KMS-11 (cell line): ENCODE results near the gene C1RL.

Experiments used
- H2AFZ ChIP-seq: fragments of 200-600 bp; sonication (generic); 2 replicates; pipeline ENCODE4 v1.6.1; 2016; ENCODE audit warnings: antibody characterized with exemption, mixed run types, low read depth
- H3K27ac ChIP-seq: fragments of 200-600 bp; sonication (generic); 2 replicates; pipeline ENCODE4 v1.6.1; 2016; ENCODE audit warnings: mild to moderate bottlenecking, mixed run types
- H3K27me3 ChIP-seq: fragments of 200-600 bp; sonication (generic); 2 replicates; pipeline ENCODE4 v1.6.1; 2017; ENCODE audit warnings: mild to moderate bottlenecking, low read depth, mixed run types, moderate library complexity; ENCODE audit not compliant: insufficient read depth
- H3K36me3 ChIP-seq: fragments of 200-600 bp; sonication (generic); 2 replicates; pipeline ENCODE4 v1.6.1; 2017; ENCODE audit warnings: mild to moderate bottlenecking, mixed run types; ENCODE audit not compliant: insufficient read depth
- H3K4me1 ChIP-seq: fragments of 200-600 bp; sonication (generic); 2 replicates; pipeline ENCODE4 v1.6.1; 2016; ENCODE audit warnings: mild to moderate bottlenecking, low read depth, mixed run types; ENCODE audit not compliant: poor library complexity, severe bottlenecking
- H3K4me2 ChIP-seq: fragments of 200-600 bp; sonication (generic); 2 replicates; pipeline ENCODE4 v1.7.0; 2016; ENCODE audit warnings: mild to moderate bottlenecking, mixed run types
- H3K4me3 ChIP-seq: fragments of 200-600 bp; sonication (generic); IDR thresholded peaks from 2 replicates; pipeline ENCODE4 v1.6.1; 2017; ENCODE audit warnings: low read depth, low read length, mixed read lengths; ENCODE audit not compliant: insufficient read depth
- H3K79me2 ChIP-seq: fragments of 200-600 bp; sonication (generic); 2 replicates; pipeline ENCODE4 v1.6.1; 2016; ENCODE audit warnings: low read depth, mixed run types; ENCODE audit not compliant: insufficient read depth
- H3K9ac ChIP-seq: fragments of 200-600 bp; sonication (generic); 2 replicates; pipeline ENCODE4 v1.6.1; 2016; ENCODE audit warnings: mild to moderate bottlenecking, mixed run types
- H4K20me1 ChIP-seq: fragments of 200-600 bp; sonication (generic); 2 replicates; pipeline ENCODE4 v1.6.1; 2016; ENCODE audit warnings: mild to moderate bottlenecking, mixed run types; ENCODE audit not compliant: insufficient read depth
- TF ChIP-seq, protein P1 (sequence below): fragments of 200-600 bp; sonication (generic); conservative IDR thresholded peaks from 2 replicates; pipeline ENCODE4 v1.6.1; 2017; ENCODE audit warnings: low read depth, mild to moderate bottlenecking, antibody characterized with exemption, low read length, moderate library complexity, mixed read lengths

Gene C1RL

DNA sequence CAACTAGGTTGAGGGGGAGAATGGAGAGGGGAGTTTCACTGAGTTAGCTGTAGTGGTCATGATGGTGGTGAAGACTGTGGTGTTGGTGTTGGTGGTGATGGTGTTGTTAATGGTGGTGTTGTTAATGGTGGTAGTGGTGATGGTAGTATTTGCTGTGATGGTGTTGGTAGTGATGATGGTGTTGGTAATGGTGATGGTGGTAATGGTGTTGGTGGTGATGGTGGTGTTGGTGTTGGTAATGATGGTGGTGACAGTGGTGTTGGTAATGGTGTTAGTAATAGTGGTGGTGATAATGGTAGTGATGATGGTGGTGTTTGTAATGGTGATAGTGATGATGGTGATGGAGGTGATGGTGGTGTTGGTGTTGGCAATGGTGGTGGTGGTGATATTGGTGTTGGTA, 25.9 kb downstream of the C1RL start:
- no peaks in the 10 kb centered on the region for H3K27me3 ChIP-seq
- no peaks in the 10 kb centered on the region for H3K4me1 ChIP-seq
- no peaks in the 10 kb centered on the region for H4K20me1 ChIP-seq
- no peak overlapping the region for H3K4me3 ChIP-seq
- H2AFZ ChIP-seq, result no peak overlapping the region
- TF ChIP-seq, protein P1, sequence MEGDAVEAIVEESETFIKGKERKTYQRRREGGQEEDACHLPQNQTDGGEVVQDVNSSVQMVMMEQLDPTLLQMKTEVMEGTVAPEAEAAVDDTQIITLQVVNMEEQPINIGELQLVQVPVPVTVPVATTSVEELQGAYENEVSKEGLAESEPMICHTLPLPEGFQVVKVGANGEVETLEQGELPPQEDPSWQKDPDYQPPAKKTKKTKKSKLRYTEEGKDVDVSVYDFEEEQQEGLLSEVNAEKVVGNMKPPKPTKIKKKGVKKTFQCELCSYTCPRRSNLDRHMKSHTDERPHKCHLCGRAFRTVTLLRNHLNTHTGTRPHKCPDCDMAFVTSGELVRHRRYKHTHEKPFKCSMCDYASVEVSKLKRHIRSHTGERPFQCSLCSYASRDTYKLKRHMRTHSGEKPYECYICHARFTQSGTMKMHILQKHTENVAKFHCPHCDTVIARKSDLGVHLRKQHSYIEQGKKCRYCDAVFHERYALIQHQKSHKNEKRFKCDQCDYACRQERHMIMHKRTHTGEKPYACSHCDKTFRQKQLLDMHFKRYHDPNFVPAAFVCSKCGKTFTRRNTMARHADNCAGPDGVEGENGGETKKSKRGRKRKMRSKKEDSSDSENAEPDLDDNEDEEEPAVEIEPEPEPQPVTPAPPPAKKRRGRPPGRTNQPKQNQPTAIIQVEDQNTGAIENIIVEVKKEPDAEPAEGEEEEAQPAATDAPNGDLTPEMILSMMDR, result no peak
- no peak overlapping the region for H3K9ac ChIP-seq
- H3K79me2 ChIP-seq, result no peaks in the 10 kb centered on the region
- no peaks in the 10 kb centered on the region for H3K36me3 ChIP-seq
- no peak overlapping the region for H3K27ac ChIP-seq
- no peak overlapping the region for H3K4me2 ChIP-seq

DNA sequence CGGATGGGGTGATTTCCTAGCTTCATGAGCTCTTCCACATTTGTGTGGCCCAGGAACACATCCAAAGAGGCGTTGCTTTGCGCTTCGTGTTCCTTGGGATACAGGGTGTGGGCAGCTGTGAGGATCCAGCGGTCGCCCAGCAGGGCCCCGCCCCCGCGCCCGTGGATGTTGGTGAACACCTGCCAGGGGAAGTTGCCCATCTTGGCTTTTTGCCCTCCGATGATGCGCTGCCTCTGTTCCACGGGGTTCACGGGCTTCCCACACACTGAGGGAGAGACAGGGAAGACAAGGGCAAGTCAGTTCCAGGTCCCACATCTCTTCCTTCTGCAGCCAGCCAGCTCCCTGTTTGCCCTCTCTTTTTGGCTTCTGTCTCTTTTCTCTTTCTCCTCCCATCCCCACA, 28.0 kb downstream of the C1RL start:
- H3K4me3 ChIP-seq, result no peak overlapping the region
- no peaks in the 10 kb centered on the region for H3K27me3 ChIP-seq
- no peaks in the 10 kb centered on the region for H3K79me2 ChIP-seq
- no peaks in the 10 kb centered on the region for H3K36me3 ChIP-seq
- no peak overlapping the region for H3K27ac ChIP-seq
- no peak overlapping the region for H3K9ac ChIP-seq
- no peak overlapping the region for H2AFZ ChIP-seq
- TF ChIP-seq, protein P1, result no peak
- H3K4me1 ChIP-seq, result no peaks in the 10 kb centered on the region
- no peaks in the 10 kb centered on the region for H4K20me1 ChIP-seq
- no peak overlapping the region for H3K4me2 ChIP-seq

- H3K9ac ChIP-seq, result no peak overlapping the region
- no peak overlapping the region for H2AFZ ChIP-seq
- no peaks in the 10 kb centered on the region for H3K4me1 ChIP-seq
- TF ChIP-seq, protein P1, result no peak
- H3K4me3 ChIP-seq, result no peak overlapping the region
- no peaks in the 10 kb centered on the region for H3K79me2 ChIP-seq
- no peaks in the 10 kb centered on the region for H3K27me3 ChIP-seq
- H4K20me1 ChIP-seq, result no peaks in the 10 kb centered on the region
- H3K27ac ChIP-seq, result no peak overlapping the region
- H3K36me3 ChIP-seq, result no peaks in the 10 kb centered on the region
- no peak overlapping the region for H3K4me2 ChIP-seq
Measured at GRCh38 chr12:7079826-7080125, 29.2 kb downstream of the C1RL start.

DNA sequence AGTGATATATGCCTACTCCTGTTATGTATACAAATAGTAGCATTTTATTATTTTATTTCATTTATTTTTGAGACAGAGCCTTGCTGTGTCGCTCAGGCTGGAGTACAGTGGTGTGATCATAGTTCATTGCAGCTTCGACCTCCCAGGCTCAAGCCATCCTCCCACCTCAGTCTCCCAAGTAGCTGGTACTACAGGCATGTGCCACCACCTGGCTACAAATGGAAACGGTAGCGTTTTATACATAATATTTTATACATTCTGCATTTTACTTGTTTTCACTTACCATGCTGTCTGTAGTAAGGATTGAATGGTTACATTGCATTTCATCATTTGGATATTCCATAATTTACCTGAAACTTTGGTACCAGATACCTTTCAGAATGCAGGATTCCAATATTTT, 30.9 kb downstream of the C1RL start:
- Histone ChIP-seq H3K4me3 (no peak overlapping the region), H2AFZ (no peak overlapping the region), H3K4me2 (no peak overlapping the region), H4K20me1 (no peaks in the 10 kb centered on the region), H3K27ac (no peak overlapping the region), H3K27me3 (no peaks in the 10 kb centered on the region), H3K4me1 (no peaks in the 10 kb centered on the region), H3K79me2 (no peaks in the 10 kb centered on the region), H3K9ac (no peak overlapping the region), H3K36me3 (no peaks in the 10 kb centered on the region)
- TF ChIP-seq, protein P1, result no peak

- Histone ChIP-seq H3K36me3 (no peaks in the 10 kb centered on the region), H3K4me2 (no peak overlapping the region)
Measured at GRCh38 chr12:7076493-7076892, 32.5 kb downstream of the C1RL start.

More at GRCh38 chr12:7076493-7076892, 32.5 kb downstream of the C1RL start:
- no peak overlapping the region for H3K27ac ChIP-seq
- no peaks in the 10 kb centered on the region for H3K79me2 ChIP-seq
- H3K27me3 ChIP-seq, result no peaks in the 10 kb centered on the region
- H3K9ac ChIP-seq, result no peak overlapping the region
- TF ChIP-seq, protein P1, result no peak
- no peaks in the 10 kb centered on the region for H4K20me1 ChIP-seq
- no peaks in the 10 kb centered on the region for H3K4me1 ChIP-seq
- H2AFZ ChIP-seq, result no peak overlapping the region
- no peak overlapping the region for H3K4me3 ChIP-seq
